OCI-LY7 (cell line): ENCODE results near the gene MIEF2. TPM values are rescaled to one million over a fixed set of nuclear protein-coding genes. Genes with fewer than 3 reads are reported as not detected.
A peak's percentile ranks its signal among the peaks of the same experiment; 100 is the strongest.

ENCODE experiments used
- BruUV-seq: library from RNA; stranded (reverse); fragments of 400-500 nt; replicated peaks from 2 replicates; lab custom pipeline; 2021; lab: Mats Ljungman, UMichigan
- CTCF ChIA-PET: fragments of 300-600 bp; sonication (Branson Sonifier 250); formaldehyde crosslinking; loops from one replicate; lab custom pipeline; 2022; ENCODE audit warnings: antibody characterized with exemption; ENCODE audit not compliant: unreplicated experiment; lab: Charles Lee
- POLR2A ChIA-PET: fragments of 300-600 bp; sonication (Branson Sonifier 250); formaldehyde crosslinking; loops from one replicate; lab custom pipeline; 2022; ENCODE audit warnings: antibody characterized with exemption; lab: Charles Lee
- DNase-seq: peaks from one replicate; pipeline ENCODE4 v3.0.0-alpha.2; 2015; ENCODE audit warnings: low spot score
- H2AFZ ChIP-seq: fragments of 200-600 bp; sonication (generic), shearing (Covaris generic); 2 replicates; pipeline ENCODE4 v1.6.1; 2014; ENCODE audit warnings: mild to moderate bottlenecking, antibody characterized with exemption, low read length, moderate library complexity
- H3K27ac ChIP-seq: fragments of 200-600 bp; sonication (generic); 2 replicates; pipeline ENCODE4 v1.5.1; 2014; ENCODE audit warnings: mixed run types, low read depth, mild to moderate bottlenecking, moderate library complexity, low read length, inconsistent platforms; ENCODE audit not compliant: poor library complexity, severe bottlenecking
- H3K36me3 ChIP-seq: fragments of 200-600 bp; sonication (generic); 2 replicates; pipeline ENCODE4 v1.6.1; 2014; ENCODE audit warnings: mild to moderate bottlenecking, antibody characterized with exemption, low read length, moderate library complexity, mixed read lengths; ENCODE audit not compliant: insufficient read depth
- H3K4me1 ChIP-seq: fragments of 200-600 bp; sonication (generic); 2 replicates; pipeline ENCODE4 v1.5.1; 2014; ENCODE audit warnings: mild to moderate bottlenecking, low read length; ENCODE audit not compliant: insufficient read depth, poor library complexity, severe bottlenecking
- H3K4me2 ChIP-seq: fragments of 200-600 bp; sonication (generic); 2 replicates; pipeline ENCODE4 v1.6.1; 2014; ENCODE audit warnings: mild to moderate bottlenecking, low read length
- H3K4me3 ChIP-seq: fragments of 200-600 bp; sonication (generic); 2 replicates; pipeline ENCODE4 v1.5.1; 2014; ENCODE audit warnings: mild to moderate bottlenecking, low read depth, low read length; ENCODE audit not compliant: poor library complexity, severe bottlenecking
- H3K79me2 ChIP-seq: fragments of 200-600 bp; sonication (generic); 2 replicates; pipeline ENCODE4 v1.6.1; 2016; ENCODE audit warnings: low read depth, mild to moderate bottlenecking, low read length, moderate library complexity, mixed read lengths; ENCODE audit not compliant: insufficient read depth
- H3K9me2 ChIP-seq: fragments of 200-600 bp; sonication (generic); 2 replicates; pipeline ENCODE4 v1.6.1; 2016; ENCODE audit warnings: mild to moderate bottlenecking, low read length, mixed read lengths; ENCODE audit not compliant: insufficient read depth
- H3K9me3 ChIP-seq: fragments of 200-600 bp; sonication (generic); 2 replicates; pipeline ENCODE4 v1.6.1; 2014; ENCODE audit warnings: mild to moderate bottlenecking, mixed run types, low read length, mixed read lengths
- H4K20me1 ChIP-seq: fragments of 200-600 bp; sonication (generic); 2 replicates; pipeline ENCODE4 v1.6.1; 2014; ENCODE audit warnings: mild to moderate bottlenecking, antibody characterized with exemption, low read length, moderate library complexity, mixed read lengths; ENCODE audit not compliant: insufficient read depth
- EZH2phosphoT487 ChIP-seq: fragments of 200-600 bp; sonication (generic); IDR thresholded peaks from 2 replicates; pipeline ENCODE4 v1.6.1; 2018; ENCODE audit warnings: low read depth, borderline replicate concordance, mild to moderate bottlenecking, mixed run types, antibody characterized with exemption, low read length, moderate library complexity, mixed read lengths
- intact Hi-C: fragments of 100-400 bp; cut with micrococcal nuclease; formaldehyde crosslinking; loops from one replicate; pipeline ENCODE4 v1.10.0; 2022; ENCODE audit not compliant: unreplicated experiment
- total RNA-seq, 2 experiments: library from RNA; depleted of rRNA in 1 of 2; stranded (reverse); fragments of >200 nt in 1 of 2; shearing (Covaris generic) in 1 of 2; gene quantifications; 2 replicates each; pipeline ENCODE4 v1.2.3, GENCODE V29; 2014 to 2022
- TF ChIP-seq, protein P1 (sequence below): fragments of 200-600 bp; sonication (generic); conservative IDR thresholded peaks from 2 replicates; pipeline ENCODE4 v1.5.1; 2014; ENCODE audit warnings: mild to moderate bottlenecking, antibody characterized with exemption, low read length, moderate library complexity, mixed read lengths

Gene MIEF2
- total RNA-seq, 2 experiments from 2014 or later: 7.9 to 11.8 TPM

DNA sequence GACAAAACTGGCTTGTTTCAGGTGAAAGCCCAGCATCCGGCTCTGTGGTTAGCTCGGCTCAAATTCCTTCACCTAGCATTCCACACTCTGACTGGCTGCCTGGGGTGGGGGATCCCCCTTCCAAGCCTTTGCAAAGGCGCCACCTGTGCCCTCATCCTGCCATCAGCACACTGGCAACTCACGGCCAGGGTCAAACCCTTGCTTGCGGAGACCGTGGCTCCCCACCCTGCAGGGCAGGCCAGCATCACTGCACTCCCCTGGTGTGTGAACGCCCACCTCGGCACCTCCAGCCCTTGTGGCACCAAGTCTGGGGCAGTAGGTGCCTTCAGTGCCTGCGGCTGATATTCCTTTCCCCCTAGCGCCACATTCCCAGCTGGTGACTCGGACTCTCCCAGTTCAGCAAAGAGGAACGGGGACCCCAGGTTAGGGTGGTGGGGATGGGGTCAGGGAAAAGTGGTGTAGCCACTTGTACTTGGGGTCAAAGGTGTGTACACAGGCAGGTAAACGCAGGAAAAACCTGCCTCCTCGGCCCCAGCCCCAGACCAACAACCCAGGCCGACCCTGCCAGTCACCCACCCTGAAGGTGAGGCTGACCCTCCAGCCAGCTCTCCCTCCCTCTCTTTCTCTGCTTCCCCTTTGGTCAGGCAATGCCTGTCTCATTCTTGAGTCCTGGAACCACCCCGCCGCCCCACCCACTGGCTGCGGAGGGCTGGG is 3.0 kb upstream of the MIEF2 start:
- Histone ChIP-seq H3K27ac (peak overlapping the region; percentile 49), H3K9me2 (no peaks in the 10 kb centered on the region), H3K36me3 (peaks cover 38% of the 10 kb centered on the region), H3K4me1 (peaks cover 33% of the 10 kb centered on the region), H2AFZ (no peak overlapping the region), H3K4me3 (peak overlapping the region; percentile 89), H3K9me3 (no peaks in the 10 kb centered on the region), H3K79me2 (peaks cover 15% of the 10 kb centered on the region; the same call in 1 of the 2 replicates), H3K4me2 (peak overlapping the region; percentile 64), H4K20me1 (no peaks in the 10 kb centered on the region)
- BruUV-seq: no TSS peak
- POLR2A ChIA-PET: interaction anchor here (0.6 kb wide), 1 partner anchor 81 kb away, joined by 4 read pairs; no protein-coding TSS in a partner anchor
- intact Hi-C loops: loop anchor here (5.0 kb wide), 1 partner anchor 105 kb away; the partner anchor contains the start of gene SHMT1
- no peak for DNase-seq
- TF ChIP-seq, protein P1, sequence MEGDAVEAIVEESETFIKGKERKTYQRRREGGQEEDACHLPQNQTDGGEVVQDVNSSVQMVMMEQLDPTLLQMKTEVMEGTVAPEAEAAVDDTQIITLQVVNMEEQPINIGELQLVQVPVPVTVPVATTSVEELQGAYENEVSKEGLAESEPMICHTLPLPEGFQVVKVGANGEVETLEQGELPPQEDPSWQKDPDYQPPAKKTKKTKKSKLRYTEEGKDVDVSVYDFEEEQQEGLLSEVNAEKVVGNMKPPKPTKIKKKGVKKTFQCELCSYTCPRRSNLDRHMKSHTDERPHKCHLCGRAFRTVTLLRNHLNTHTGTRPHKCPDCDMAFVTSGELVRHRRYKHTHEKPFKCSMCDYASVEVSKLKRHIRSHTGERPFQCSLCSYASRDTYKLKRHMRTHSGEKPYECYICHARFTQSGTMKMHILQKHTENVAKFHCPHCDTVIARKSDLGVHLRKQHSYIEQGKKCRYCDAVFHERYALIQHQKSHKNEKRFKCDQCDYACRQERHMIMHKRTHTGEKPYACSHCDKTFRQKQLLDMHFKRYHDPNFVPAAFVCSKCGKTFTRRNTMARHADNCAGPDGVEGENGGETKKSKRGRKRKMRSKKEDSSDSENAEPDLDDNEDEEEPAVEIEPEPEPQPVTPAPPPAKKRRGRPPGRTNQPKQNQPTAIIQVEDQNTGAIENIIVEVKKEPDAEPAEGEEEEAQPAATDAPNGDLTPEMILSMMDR: no peak
- TF ChIP-seq EZH2phosphoT487: no peak
- CTCF ChIA-PET: no interaction called here

DNA sequence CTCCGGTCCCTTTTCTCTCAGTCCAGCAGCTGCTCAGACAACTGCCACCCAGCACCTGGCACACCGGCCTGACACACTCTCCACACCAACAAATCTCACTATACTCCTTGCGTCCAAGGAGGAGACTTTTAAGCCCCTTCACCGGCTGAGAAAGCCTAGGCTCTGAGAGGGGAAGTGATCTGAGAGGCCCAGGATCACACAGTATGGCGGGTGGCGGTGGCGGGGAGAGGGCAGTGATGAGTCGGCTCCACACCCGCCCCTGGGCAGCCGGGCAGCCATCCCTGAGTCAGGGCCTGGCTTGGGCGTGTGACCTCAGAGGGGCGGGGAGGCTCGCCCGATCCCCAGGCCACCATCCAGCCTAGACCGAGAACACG is 2.5 kb upstream of the MIEF2 start:
- H3K27ac ChIP-seq: peak overlapping the region; percentile 49
- ChIA-PET POLR2A (no interaction called here), CTCF (no interaction called here)
- H3K4me1 ChIP-seq: peaks cover 33% of the 10 kb centered on the region
- peak; percentile 58 for DNase-seq
- H4K20me1 ChIP-seq: no peaks in the 10 kb centered on the region
- peak overlapping the region; percentile 89 for H3K4me3 ChIP-seq
- no peaks in the 10 kb centered on the region for H3K9me3 ChIP-seq
- BruUV-seq: no TSS peak
- H3K36me3 ChIP-seq: peaks cover 33% of the 10 kb centered on the region
- TF ChIP-seq EZH2phosphoT487: no peak
- TF ChIP-seq, protein P1: no peak
- no peaks in the 10 kb centered on the region for H3K9me2 ChIP-seq
- intact Hi-C loops: loop anchor here (2.0 to 5.0 kb wide), 2 partner anchors 73 to 104 kb away; partner anchors contain the start of gene SHMT1
- peak overlapping the region; percentile 64 for H3K4me2 ChIP-seq
- peaks cover 15% of the 10 kb centered on the region; the same call in 1 of the 2 replicates for H3K79me2 ChIP-seq
- peak overlapping the region; percentile 96 for H2AFZ ChIP-seq
